OCI-LY1 (cell line): ENCODE measurements around the gene TMPRSS7.

Source experiments
- H2AFZ ChIP-seq: fragments of 200-600 bp; sonication (generic), shearing (Covaris generic); 2 replicates; pipeline ENCODE4 v1.6.0; 2014; ENCODE audit warnings: antibody characterized with exemption, mild to moderate bottlenecking, low read length
- H3F3A ChIP-seq: fragments of 200-600 bp; sonication (generic), shearing (Covaris generic); 2 replicates; pipeline ENCODE4 v1.6.0; 2014; ENCODE audit warnings: mild to moderate bottlenecking, antibody characterized with exemption, low read length, moderate library complexity; ENCODE audit not compliant: insufficient read depth
- H3K27ac ChIP-seq: fragments of 200-600 bp; sonication (generic); 2 replicates; pipeline ENCODE4 v1.5.1; 2014; ENCODE audit warnings: low read length, mixed run types, mild to moderate bottlenecking, low read depth; ENCODE audit not compliant: poor library complexity, severe bottlenecking
- H3K27me3 ChIP-seq: fragments of 200-600 bp; sonication (generic); 2 replicates; pipeline ENCODE4 v1.6.0; 2014; ENCODE audit warnings: antibody characterized with exemption, mild to moderate bottlenecking, low read length, moderate library complexity; ENCODE audit not compliant: insufficient read depth
- H3K36me3 ChIP-seq: fragments of 200-600 bp; sonication (generic); 2 replicates; pipeline ENCODE4 v1.6.1; 2014; ENCODE audit warnings: mild to moderate bottlenecking, antibody characterized with exemption, low read length, moderate library complexity, mixed read lengths; ENCODE audit not compliant: insufficient read depth
- H3K4me1 ChIP-seq: fragments of 200-600 bp; sonication (generic); 2 replicates; pipeline ENCODE4 v1.5.1; 2014; ENCODE audit warnings: mild to moderate bottlenecking, low read length, moderate library complexity; ENCODE audit not compliant: insufficient read depth, severe bottlenecking
- H3K4me2 ChIP-seq: fragments of 200-600 bp; sonication (generic), shearing (Covaris generic); 2 replicates; pipeline ENCODE4 v1.6.1; 2014; ENCODE audit warnings: low read length
- H3K4me3 ChIP-seq: fragments of 200-600 bp; sonication (generic); 2 replicates; pipeline ENCODE4 v1.5.1; 2014; ENCODE audit warnings: low read length, low read depth, mild to moderate bottlenecking, mixed read lengths; ENCODE audit not compliant: poor library complexity, severe bottlenecking
- H3K79me2 ChIP-seq: fragments of 200-600 bp; shearing (Covaris generic); 2 replicates; pipeline ENCODE4 v1.6.1; 2016; ENCODE audit warnings: mixed run types, low read length, mixed read lengths; ENCODE audit not compliant: insufficient read depth
- H3K9ac ChIP-seq: fragments of 200-600 bp; sonication (generic), shearing (Covaris generic); 2 replicates; pipeline ENCODE4 v1.6.1; 2014; ENCODE audit warnings: mild to moderate bottlenecking, low read length, mixed read lengths
- H3K9me2 ChIP-seq: fragments of 200-600 bp; sonication (generic), shearing (Covaris generic); 2 replicates; pipeline ENCODE4 v1.6.1; 2014; ENCODE audit warnings: low read depth, mild to moderate bottlenecking, low read length, mixed read lengths
- H3K9me3 ChIP-seq: fragments of 200-600 bp; shearing (Covaris generic); 2 replicates; pipeline ENCODE4 v1.6.1; 2014; ENCODE audit warnings: low read length, mixed read lengths
- H4K20me1 ChIP-seq: fragments of 200-600 bp; sonication (generic), shearing (Covaris generic); 2 replicates; pipeline ENCODE4 v1.6.0; 2016; ENCODE audit warnings: mild to moderate bottlenecking, low read length; ENCODE audit not compliant: insufficient read depth
- EZH2 ChIP-seq: fragments of 200-600 bp; sonication (generic), shearing (Covaris generic); IDR thresholded peaks from 2 replicates; pipeline ENCODE4 v1.8.0; 2017; ENCODE audit warnings: borderline replicate concordance, mixed run types, mild to moderate bottlenecking, antibody characterized with exemption, low read length, moderate library complexity, mixed read lengths
- TF ChIP-seq, protein P1 (sequence below): fragments of 200-600 bp; sonication (generic), shearing (Covaris generic); IDR thresholded peaks from 2 replicates; pipeline ENCODE4 v1.5.1; 2017; ENCODE audit warnings: mild to moderate bottlenecking, antibody characterized with exemption, low read length, moderate library complexity, mixed read lengths

The TMPRSS7 gene

DNA sequence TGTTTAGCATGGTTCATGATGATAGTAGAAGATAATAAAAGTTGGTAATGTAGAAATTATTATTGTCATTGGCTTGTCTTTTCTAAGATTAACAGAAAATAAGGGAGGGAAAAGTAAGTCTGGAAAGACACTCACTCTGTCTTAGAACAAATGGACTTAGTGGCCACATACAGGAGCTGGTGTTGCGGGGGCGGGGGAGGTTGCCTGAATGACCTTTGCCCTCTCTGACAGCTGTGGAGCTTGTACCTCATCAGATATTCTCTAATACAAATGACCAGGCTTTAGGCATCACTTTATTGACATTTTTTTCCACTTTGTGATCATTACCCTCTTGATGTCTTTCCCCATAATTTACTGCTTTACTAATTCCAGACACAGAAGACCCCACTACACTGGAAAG is 29.9 kb upstream of the TMPRSS7 start:
- Histone ChIP-seq H3K4me2 (no peak overlapping the region), H4K20me1 (no peaks in the 10 kb centered on the region), H3K9me2 (no peaks in the 10 kb centered on the region), H2AFZ (no peak overlapping the region), H3K27me3 (no peaks in the 10 kb centered on the region; the same call in 1 of the 2 replicates), H3K79me2 (no peaks in the 10 kb centered on the region), H3K4me3 (no peak overlapping the region), H3F3A (no peaks in the 10 kb centered on the region), H3K9ac (no peak overlapping the region), H3K4me1 (no peaks in the 10 kb centered on the region), H3K36me3 (no peaks in the 10 kb centered on the region), H3K9me3 (no peaks in the 10 kb centered on the region), H3K27ac (no peak overlapping the region)
- TF ChIP-seq, protein P1, sequence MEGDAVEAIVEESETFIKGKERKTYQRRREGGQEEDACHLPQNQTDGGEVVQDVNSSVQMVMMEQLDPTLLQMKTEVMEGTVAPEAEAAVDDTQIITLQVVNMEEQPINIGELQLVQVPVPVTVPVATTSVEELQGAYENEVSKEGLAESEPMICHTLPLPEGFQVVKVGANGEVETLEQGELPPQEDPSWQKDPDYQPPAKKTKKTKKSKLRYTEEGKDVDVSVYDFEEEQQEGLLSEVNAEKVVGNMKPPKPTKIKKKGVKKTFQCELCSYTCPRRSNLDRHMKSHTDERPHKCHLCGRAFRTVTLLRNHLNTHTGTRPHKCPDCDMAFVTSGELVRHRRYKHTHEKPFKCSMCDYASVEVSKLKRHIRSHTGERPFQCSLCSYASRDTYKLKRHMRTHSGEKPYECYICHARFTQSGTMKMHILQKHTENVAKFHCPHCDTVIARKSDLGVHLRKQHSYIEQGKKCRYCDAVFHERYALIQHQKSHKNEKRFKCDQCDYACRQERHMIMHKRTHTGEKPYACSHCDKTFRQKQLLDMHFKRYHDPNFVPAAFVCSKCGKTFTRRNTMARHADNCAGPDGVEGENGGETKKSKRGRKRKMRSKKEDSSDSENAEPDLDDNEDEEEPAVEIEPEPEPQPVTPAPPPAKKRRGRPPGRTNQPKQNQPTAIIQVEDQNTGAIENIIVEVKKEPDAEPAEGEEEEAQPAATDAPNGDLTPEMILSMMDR, result no peak
- no peak for TF ChIP-seq EZH2

DNA sequence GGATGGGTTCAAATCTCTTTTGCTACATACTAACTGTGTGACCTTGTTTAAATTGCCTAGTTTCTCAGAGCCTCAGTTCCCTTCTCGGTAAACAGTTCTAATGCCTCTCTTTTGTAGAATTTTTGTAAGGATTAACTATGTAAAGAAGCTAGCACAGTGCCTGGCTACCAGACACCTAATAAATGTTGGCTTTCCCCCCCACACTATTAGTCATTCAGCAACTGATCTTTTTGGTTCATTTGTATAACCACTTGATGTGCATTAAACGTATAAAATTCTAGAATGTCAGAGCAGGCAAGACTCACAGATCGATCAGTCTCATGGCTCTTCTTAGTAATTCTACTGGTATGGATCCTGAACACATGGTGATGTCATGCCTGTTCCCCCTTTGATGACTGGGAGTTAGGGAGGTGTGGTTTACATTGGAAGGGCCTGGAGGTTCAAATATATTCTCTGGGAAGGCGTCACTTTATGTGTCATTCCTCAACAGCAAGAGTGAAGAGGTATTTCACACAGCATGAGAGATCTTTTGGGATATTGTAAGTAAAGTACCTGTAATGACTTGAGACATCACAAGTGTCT is 29.4 kb upstream of the TMPRSS7 start:
- no peaks in the 10 kb centered on the region for H4K20me1 ChIP-seq
- no peaks in the 10 kb centered on the region for H3K9me3 ChIP-seq
- H3K4me2 ChIP-seq, result no peak overlapping the region
- H3K27ac ChIP-seq, result no peak overlapping the region
- H3K9me2 ChIP-seq, result no peaks in the 10 kb centered on the region
- H3K4me3 ChIP-seq, result no peak overlapping the region
- no peaks in the 10 kb centered on the region for H3K79me2 ChIP-seq
- no peaks in the 10 kb centered on the region; the same call in 1 of the 2 replicates for H3K27me3 ChIP-seq
- H3F3A ChIP-seq, result no peaks in the 10 kb centered on the region
- TF ChIP-seq EZH2, result no peak
- TF ChIP-seq, protein P1, result no peak
- H3K4me1 ChIP-seq, result no peaks in the 10 kb centered on the region
- no peak overlapping the region for H3K9ac ChIP-seq
- no peak overlapping the region for H2AFZ ChIP-seq
- no peaks in the 10 kb centered on the region for H3K36me3 ChIP-seq

DNA sequence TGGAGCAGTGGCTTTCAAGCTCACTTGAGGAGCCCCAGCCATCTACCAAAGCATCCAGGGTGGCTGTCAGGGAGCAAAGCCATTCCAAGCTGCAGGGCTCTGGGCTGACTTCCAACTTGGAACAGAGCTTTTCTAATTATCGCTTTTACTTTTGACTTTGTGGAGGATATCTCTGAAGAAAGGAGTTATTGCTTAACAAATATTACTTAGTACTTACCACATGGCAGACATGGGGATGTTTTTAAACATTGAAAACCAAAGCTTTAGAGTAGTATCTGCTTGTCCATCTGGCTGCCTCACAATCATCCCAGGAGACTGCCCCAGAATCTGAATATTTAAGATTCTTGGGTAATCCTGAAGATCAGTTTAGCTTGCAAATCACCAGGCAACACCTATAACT is 26.9 kb upstream of the TMPRSS7 start:
- TF ChIP-seq EZH2, result no peak
- TF ChIP-seq, protein P1, result no peak
- no peaks in the 10 kb centered on the region for H3K4me1 ChIP-seq
- no peaks in the 10 kb centered on the region for H3F3A ChIP-seq
- H3K27me3 ChIP-seq, result no peaks in the 10 kb centered on the region; the same call in 1 of the 2 replicates
- no peak overlapping the region for H3K9ac ChIP-seq
- H3K9me2 ChIP-seq, result no peaks in the 10 kb centered on the region
- no peak overlapping the region for H2AFZ ChIP-seq
- no peaks in the 10 kb centered on the region for H4K20me1 ChIP-seq
- H3K4me3 ChIP-seq, result no peak overlapping the region
- no peak overlapping the region for H3K4me2 ChIP-seq
- H3K9me3 ChIP-seq, result no peaks in the 10 kb centered on the region
- no peak overlapping the region for H3K27ac ChIP-seq
- no peaks in the 10 kb centered on the region for H3K79me2 ChIP-seq
- no peaks in the 10 kb centered on the region for H3K36me3 ChIP-seq
